ENCODE measurements around the gene TBC1D5. TPM values are rescaled to one million over a fixed set of nuclear protein-coding genes. Genes with fewer than 3 reads are reported as not detected.

TBC1D5 gene
- total and polyA plus RNA-seq, 2 donors (not counting 1 experiment from before 2014, with no cell fraction given) = 22.6 to 111 TPM

DNA sequence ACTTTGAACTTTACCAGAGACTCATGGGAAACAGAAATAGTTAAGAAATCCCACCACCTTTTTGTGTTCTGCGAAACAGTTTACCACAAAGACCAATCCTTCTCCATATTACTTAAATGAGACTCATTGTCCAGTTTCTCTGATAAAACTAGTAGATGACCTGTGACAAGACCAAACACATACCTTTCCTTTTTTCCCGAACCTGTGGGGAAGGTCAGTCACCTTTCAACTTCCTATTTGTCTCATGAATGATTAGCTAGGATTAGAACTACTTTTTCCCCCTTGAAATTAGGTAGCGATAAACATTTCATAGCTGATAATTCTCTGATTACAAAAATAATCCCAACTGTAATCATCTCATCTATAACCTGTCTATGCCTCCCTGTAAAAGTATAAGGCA lies 2.3 kb upstream of the TBC1D5 start:
- H2AFZ ChIP-seq (ENCODE audit: insufficient read depth, low read depth, low read length, poor library complexity, severe bottlenecking) = no peak overlapping the region
- H3K27me3 ChIP-seq (replicated peaks in 1 of 4; ENCODE audit: control extremely low read depth in 1 of 4, control insufficient read depth in 3 of 4, insufficient read depth in 4 of 4, low read length in 3 of 4) = no peaks in the 10 kb centered on the region
- DNase-seq = no peak
- intact Hi-C loops (cut with micrococcal nuclease) = loop anchor here (10.0 kb wide), 2 partner anchors 100 to 480 kb away; no protein-coding TSS in a partner anchor
- no peaks in the 10 kb centered on the region for H4K20me1 ChIP-seq (ENCODE audit: control insufficient read depth, insufficient read depth, low read length, poor library complexity, severe bottlenecking)
- H3K4me1 Mint-ChIP-seq = peaks cover 57% of the 10 kb centered on the region
- TF ChIP-seq, protein P1, sequence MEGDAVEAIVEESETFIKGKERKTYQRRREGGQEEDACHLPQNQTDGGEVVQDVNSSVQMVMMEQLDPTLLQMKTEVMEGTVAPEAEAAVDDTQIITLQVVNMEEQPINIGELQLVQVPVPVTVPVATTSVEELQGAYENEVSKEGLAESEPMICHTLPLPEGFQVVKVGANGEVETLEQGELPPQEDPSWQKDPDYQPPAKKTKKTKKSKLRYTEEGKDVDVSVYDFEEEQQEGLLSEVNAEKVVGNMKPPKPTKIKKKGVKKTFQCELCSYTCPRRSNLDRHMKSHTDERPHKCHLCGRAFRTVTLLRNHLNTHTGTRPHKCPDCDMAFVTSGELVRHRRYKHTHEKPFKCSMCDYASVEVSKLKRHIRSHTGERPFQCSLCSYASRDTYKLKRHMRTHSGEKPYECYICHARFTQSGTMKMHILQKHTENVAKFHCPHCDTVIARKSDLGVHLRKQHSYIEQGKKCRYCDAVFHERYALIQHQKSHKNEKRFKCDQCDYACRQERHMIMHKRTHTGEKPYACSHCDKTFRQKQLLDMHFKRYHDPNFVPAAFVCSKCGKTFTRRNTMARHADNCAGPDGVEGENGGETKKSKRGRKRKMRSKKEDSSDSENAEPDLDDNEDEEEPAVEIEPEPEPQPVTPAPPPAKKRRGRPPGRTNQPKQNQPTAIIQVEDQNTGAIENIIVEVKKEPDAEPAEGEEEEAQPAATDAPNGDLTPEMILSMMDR (IDR thresholded peaks at IDR 0.05) = no peak
- TF ChIP-seq EZH2 (IDR thresholded peaks at IDR 0.05; ENCODE audit: borderline replicate concordance, insufficient read depth, low read depth, low read length, poor library complexity, severe bottlenecking) = no peak
- no peak overlapping the region for H3K4me2 ChIP-seq (replicated peaks; ENCODE audit: low read depth, low read length, poor library complexity, severe bottlenecking)
- H3K9me3 Mint-ChIP-seq (ENCODE audit: insufficient read depth) = no peaks in the 10 kb centered on the region
- no peaks in the 10 kb centered on the region for H3K9me3 ChIP-seq (ENCODE audit: control extremely low read depth in 1 of 3, control insufficient read depth in 2 of 3, insufficient read depth in 1 of 3, low read length in 2 of 3)
- no peak for ATAC-seq (ENCODE audit: low read depth)
- no peaks in the 10 kb centered on the region for H3K27me3 Mint-ChIP-seq
- H3K4me3 ChIP-seq (ENCODE audit: control extremely low read depth in 1 of 5, extremely low read depth in 1 of 5, insufficient read depth in 1 of 5, low read depth in 2 of 5, low read length in 4 of 5) = no peak overlapping the region
- WGBS (ENCODE audit: insufficient coverage) = no CpG with 5 or more reads among the region's 3 CpGs
- ChIA-PET CTCF (no interaction called here), POLR2A (no interaction called here)
- H3K27ac ChIP-seq (ENCODE audit: low read length in 2 of 2) = no peak overlapping the region
- peaks cover 54 to 56% of the 10 kb centered on the region in 2 donors for H3K4me1 ChIP-seq (ENCODE audit: control insufficient read depth in 2 of 2, insufficient read depth in 2 of 2, low read length in 2 of 2)
- no peak overlapping the region for H3K27ac Mint-ChIP-seq
- H3K9ac ChIP-seq (ENCODE audit: low read length) = no peak overlapping the region
- peaks cover 28% of the 10 kb centered on the region for H3K79me2 ChIP-seq (ENCODE audit: control insufficient read depth, insufficient read depth, low read length)
- H3K36me3 ChIP-seq (replicated peaks in 1 of 2; ENCODE audit: control extremely low read depth in 1 of 2, control insufficient read depth in 1 of 2, extremely low read depth in 1 of 2, insufficient read depth in 2 of 2, low read length in 1 of 2) = no peaks in the 10 kb centered on the region
- peak overlapping the region; percentile 30 for H3K4me3 Mint-ChIP-seq

DNA sequence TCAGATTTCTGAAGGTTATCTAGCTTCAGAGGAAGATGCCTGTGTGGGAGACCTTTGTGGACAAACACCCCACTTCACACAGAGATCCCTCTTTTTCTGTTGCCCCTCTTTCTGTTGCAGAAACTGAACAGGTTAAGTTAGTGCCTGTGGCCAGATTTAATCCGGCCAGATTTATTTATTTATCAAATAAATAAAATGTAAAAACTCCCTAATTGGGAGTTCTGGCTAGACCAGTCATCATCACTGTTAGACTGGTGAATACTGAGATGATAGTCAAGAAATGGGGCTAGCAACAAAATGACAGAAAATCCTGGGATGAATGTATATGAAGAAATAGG lies 1.2 kb upstream of the TBC1D5 start:
- ChIA-PET CTCF (no interaction called here), POLR2A (interaction anchor here (1.4 kb wide), 1 partner anchor 21 kb away, joined by 7 read pairs; no protein-coding TSS in a partner anchor)
- Histone ChIP-seq H3K4me2 (replicated peaks; ENCODE audit: low read depth, low read length, poor library complexity, severe bottlenecking) (peak overlapping the region; percentile 87), H3K36me3 (replicated peaks in 1 of 2; ENCODE audit: control extremely low read depth in 1 of 2, control insufficient read depth in 1 of 2, extremely low read depth in 1 of 2, insufficient read depth in 2 of 2, low read length in 1 of 2) (no peaks in the 10 kb centered on the region), H2AFZ (ENCODE audit: insufficient read depth, low read depth, low read length, poor library complexity, severe bottlenecking) (peak overlapping the region; percentile 96), H3K27me3 (replicated peaks in 1 of 4; ENCODE audit: control extremely low read depth in 1 of 4, control insufficient read depth in 3 of 4, insufficient read depth in 4 of 4, low read length in 3 of 4) (no peaks in the 10 kb centered on the region), H4K20me1 (ENCODE audit: control insufficient read depth, insufficient read depth, low read length, poor library complexity, severe bottlenecking) (no peaks in the 10 kb centered on the region), H3K9me3 (ENCODE audit: control extremely low read depth in 1 of 3, control insufficient read depth in 2 of 3, insufficient read depth in 1 of 3, low read length in 2 of 3) (no peaks in the 10 kb centered on the region), H3K4me1 (ENCODE audit: control insufficient read depth in 2 of 2, insufficient read depth in 2 of 2, low read length in 2 of 2) (peaks cover 54 to 56% of the 10 kb centered on the region in 2 donors), H3K79me2 (ENCODE audit: control insufficient read depth, insufficient read depth, low read length) (peaks cover 38% of the 10 kb centered on the region), H3K27ac (ENCODE audit: low read length in 2 of 2) (peak overlapping the region; percentile 89 to 93), H3K4me3 (ENCODE audit: control extremely low read depth in 1 of 5, extremely low read depth in 1 of 5, insufficient read depth in 1 of 5, low read depth in 2 of 5, low read length in 4 of 5) (peak overlapping the region in 1 of 5 experiments; percentile 81), H3K9ac (ENCODE audit: low read length) (peak overlapping the region; percentile 85)
- Mint-ChIP-seq H3K27ac (peak overlapping the region; percentile 2), H3K4me1 (peaks cover 58% of the 10 kb centered on the region), H3K27me3 (no peaks in the 10 kb centered on the region), H3K4me3 (peak overlapping the region; percentile 96), H3K9me3 (ENCODE audit: insufficient read depth) (no peaks in the 10 kb centered on the region)
- ATAC-seq (ENCODE audit: low read depth) (no peak), DNase-seq (no peak)
- TF ChIP-seq, protein P1 (IDR thresholded peaks at IDR 0.05) = no peak
- TF ChIP-seq EZH2 (IDR thresholded peaks at IDR 0.05; ENCODE audit: borderline replicate concordance, insufficient read depth, low read depth, low read length, poor library complexity, severe bottlenecking) = no peak
- no CpG with 5 or more reads among the region's 1 CpG for WGBS (ENCODE audit: insufficient coverage)
- intact Hi-C loops (cut with micrococcal nuclease) = loop anchor here (2.0 to 10.0 kb wide), 5 partner anchors 23 to 1479 kb away; partner anchors contain the start of genes DPH3, OXNAD1 and SATB1

Measured in B cell (primary cell).